ENCODE measurements around the gene ADARB2. TPM values are rescaled to one million over a fixed set of nuclear protein-coding genes. Genes with fewer than 3 reads are reported as not detected.

The ADARB2 gene
- total and polyA plus RNA-seq, 8 donors, result 0.41 to 0.92 (median 0.76) TPM

- DNase-seq (no peak), ATAC-seq (no peak)
- H3K27ac ChIP-seq, result no peak overlapping the region
- no peaks in the 10 kb centered on the region for H3K36me3 ChIP-seq
- peaks cover 0 to 33% of the 10 kb centered on the region in 2 donors for H3K27me3 ChIP-seq
- intact Hi-C loops (cut with DNase I), result no loop called here
- H3K9me3 ChIP-seq, result no peaks in the 10 kb centered on the region
- no peak overlapping the region for H3K4me3 ChIP-seq
- TF ChIP-seq CTCF (IDR thresholded peaks at IDR 0.05), result no peak
- no peaks in the 10 kb centered on the region for H3K4me1 ChIP-seq
Observed at GRCh38 chr10:1198453-1199344, 538.6 kb downstream of the ADARB2 start.

- DNase-seq, result no peak
- intact Hi-C loops (cut with DNase I), result no loop called here
- no peak for ATAC-seq
Observed at GRCh38 chr10:1197384-1197783, 539.9 kb downstream of the ADARB2 start.

GRCh38 chr10:1196656-1197055 is 540.7 kb downstream of the ADARB2 start:
- Histone ChIP-seq H3K9me3 (no peaks in the 10 kb centered on the region), H3K4me1 (no peaks in the 10 kb centered on the region), H3K4me3 (no peak overlapping the region), H3K27ac (no peak overlapping the region), H3K36me3 (no peaks in the 10 kb centered on the region), H3K27me3 (peaks cover 0 to 33% of the 10 kb centered on the region in 2 donors)
- ATAC-seq (no peak), DNase-seq (no peak)
- intact Hi-C loops (cut with DNase I), result no loop called here
- no peak for TF ChIP-seq CTCF (IDR thresholded peaks at IDR 0.05)

More at GRCh38 chr10:1197384-1197783, 539.9 kb downstream of the ADARB2 start:
- TF ChIP-seq CTCF (IDR thresholded peaks at IDR 0.05), result no peak
- Histone ChIP-seq H3K27ac (no peak overlapping the region), H3K36me3 (no peaks in the 10 kb centered on the region), H3K4me1 (no peaks in the 10 kb centered on the region), H3K27me3 (peaks cover 0 to 33% of the 10 kb centered on the region in 2 donors), H3K4me3 (no peak overlapping the region), H3K9me3 (no peaks in the 10 kb centered on the region)

DNA sequence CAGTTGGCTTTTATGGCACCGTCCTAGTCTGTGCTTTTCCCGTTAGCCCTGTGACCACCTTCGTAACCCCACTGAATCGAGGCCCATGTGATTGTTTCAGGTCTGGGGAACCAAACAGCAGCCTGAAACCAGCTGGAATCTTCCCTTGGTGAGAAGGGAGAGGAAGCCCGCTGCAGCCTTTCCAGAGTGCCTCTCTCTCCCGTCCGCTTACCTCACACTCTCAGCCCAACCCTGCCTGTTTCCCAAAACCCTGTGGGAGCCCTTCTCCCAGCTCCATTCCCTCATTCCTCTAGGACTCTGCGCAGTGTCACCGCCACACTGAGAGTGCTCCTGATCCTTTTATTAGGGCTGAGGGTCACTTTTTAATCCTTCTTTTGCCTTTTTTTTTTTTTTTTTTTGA is 541.5 kb downstream of the ADARB2 start:
- Histone ChIP-seq H3K4me3 (no peak overlapping the region), H3K27me3 (peaks cover 0 to 33% of the 10 kb centered on the region in 2 donors), H3K36me3 (no peaks in the 10 kb centered on the region), H3K9me3 (no peaks in the 10 kb centered on the region), H3K27ac (no peak overlapping the region), H3K4me1 (no peaks in the 10 kb centered on the region)
- intact Hi-C loops (cut with DNase I), result no loop called here
- ATAC-seq, result no peak
- no peak for TF ChIP-seq CTCF (IDR thresholded peaks at IDR 0.05)
- DNase-seq, result peak in 1 of 4 donors; percentile 14

GRCh38 chr10:1194161-1194560 is 543.2 kb downstream of the ADARB2 start:
- H3K4me1 ChIP-seq, result no peaks in the 10 kb centered on the region
- no peak overlapping the region for H3K4me3 ChIP-seq
- peak in 1 of 4 donors; percentile 22 for DNase-seq
- ATAC-seq, result no peak
- no peaks in the 10 kb centered on the region for H3K9me3 ChIP-seq
- TF ChIP-seq CTCF (IDR thresholded peaks at IDR 0.05), result no peak
- no peaks in the 10 kb centered on the region for H3K36me3 ChIP-seq
- intact Hi-C loops (cut with DNase I), result no loop called here
- H3K27ac ChIP-seq, result no peak overlapping the region
- H3K27me3 ChIP-seq, result peaks cover 0 to 23% of the 10 kb centered on the region in 2 donors
